Measurements from ENCODE around the gene PDIA5.
"Not testable (repeated sequence)": the region's sequence is repeated elsewhere in the genome, so short reads cannot be mapped to it uniquely, and the experiment has no call there.

Gene PDIA5

DNA sequence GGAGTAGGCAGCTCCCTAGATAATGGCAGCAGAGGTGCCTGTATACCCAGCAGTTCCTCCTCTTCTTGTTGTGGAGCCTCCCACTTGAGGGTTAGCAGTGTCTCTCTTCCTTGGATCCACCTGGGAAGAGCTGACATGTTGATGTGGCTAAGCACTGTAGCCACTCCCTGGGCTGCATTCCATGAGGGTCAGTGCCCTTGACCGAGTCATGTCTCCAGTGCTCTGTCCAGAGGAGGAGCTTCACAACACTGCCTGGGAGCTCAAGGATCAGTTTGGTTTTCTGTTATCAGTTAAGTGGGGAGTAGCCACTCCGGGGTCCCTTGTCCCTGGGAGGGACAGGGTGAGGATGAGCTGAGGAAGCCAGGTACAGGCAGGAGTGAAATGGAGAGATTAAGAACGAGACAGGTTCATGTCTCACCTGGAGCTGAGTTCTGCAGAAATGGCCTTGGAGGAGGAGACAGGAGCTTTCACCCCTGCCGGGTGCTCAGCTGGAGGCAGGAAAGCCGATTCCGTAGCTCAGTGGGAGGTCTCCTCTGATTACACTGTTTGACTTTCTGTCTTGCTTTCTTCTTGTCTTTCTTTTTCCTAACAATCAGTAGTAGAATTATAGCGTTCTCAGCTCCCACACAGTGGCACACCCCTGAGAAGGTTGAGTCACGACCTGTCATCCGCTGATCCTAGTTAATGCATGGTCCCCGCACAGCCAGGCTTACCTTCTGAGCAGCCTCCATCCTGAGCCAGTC, 77.0 kb downstream of the PDIA5 start:
- H3K4me3 ChIP-seq (ENCODE audit: low read depth, low read length), result no peak overlapping the region
- TF ChIP-seq, protein P1, sequence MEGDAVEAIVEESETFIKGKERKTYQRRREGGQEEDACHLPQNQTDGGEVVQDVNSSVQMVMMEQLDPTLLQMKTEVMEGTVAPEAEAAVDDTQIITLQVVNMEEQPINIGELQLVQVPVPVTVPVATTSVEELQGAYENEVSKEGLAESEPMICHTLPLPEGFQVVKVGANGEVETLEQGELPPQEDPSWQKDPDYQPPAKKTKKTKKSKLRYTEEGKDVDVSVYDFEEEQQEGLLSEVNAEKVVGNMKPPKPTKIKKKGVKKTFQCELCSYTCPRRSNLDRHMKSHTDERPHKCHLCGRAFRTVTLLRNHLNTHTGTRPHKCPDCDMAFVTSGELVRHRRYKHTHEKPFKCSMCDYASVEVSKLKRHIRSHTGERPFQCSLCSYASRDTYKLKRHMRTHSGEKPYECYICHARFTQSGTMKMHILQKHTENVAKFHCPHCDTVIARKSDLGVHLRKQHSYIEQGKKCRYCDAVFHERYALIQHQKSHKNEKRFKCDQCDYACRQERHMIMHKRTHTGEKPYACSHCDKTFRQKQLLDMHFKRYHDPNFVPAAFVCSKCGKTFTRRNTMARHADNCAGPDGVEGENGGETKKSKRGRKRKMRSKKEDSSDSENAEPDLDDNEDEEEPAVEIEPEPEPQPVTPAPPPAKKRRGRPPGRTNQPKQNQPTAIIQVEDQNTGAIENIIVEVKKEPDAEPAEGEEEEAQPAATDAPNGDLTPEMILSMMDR (IDR thresholded peaks at IDR 0.05; ENCODE audit: borderline replicate concordance, insufficient read depth, low read depth, low read length), result no peak

DNA sequence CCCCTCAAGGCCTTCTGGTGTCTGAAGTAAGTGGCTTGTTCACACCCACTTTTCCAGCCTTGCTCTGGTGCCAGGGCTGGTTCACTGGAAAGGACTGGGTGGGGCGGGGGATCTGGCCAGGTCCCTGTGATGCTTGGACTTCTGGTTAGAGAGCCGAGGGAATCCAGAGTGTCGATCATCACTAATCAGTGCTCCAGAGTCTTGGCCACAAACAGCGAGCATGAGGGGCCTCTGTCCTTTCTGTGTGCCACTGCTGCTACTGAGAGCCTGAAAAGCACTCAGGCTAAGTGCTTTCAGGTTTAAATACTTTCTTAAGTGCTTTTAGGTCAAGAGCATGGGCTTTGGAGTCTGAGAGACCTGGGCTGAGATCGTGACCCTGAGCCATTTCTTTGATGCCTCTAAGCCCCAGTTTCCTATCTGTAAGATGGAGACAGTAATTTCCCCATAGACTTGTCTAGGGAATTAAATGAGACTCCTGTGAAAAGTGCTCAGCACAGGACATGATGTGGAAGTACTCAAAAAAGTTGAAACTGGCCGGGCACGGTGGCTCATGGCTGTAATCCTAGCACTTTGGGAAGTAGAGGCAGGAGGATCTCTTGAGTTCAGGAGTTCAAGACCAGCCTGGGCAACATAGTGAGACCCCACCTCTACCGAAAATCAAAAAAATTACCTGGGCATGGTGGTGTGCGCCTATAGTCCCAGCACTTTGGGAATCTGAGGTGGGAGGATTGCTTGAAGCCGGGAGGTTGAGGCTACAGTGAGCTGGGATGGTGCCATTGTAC, 81.1 kb downstream of the PDIA5 start:
- no peak overlapping the region for H3K4me3 ChIP-seq (ENCODE audit: low read depth, low read length)
- TF ChIP-seq, protein P1 (IDR thresholded peaks at IDR 0.05; ENCODE audit: borderline replicate concordance, insufficient read depth, low read depth, low read length), result no peak

DNA sequence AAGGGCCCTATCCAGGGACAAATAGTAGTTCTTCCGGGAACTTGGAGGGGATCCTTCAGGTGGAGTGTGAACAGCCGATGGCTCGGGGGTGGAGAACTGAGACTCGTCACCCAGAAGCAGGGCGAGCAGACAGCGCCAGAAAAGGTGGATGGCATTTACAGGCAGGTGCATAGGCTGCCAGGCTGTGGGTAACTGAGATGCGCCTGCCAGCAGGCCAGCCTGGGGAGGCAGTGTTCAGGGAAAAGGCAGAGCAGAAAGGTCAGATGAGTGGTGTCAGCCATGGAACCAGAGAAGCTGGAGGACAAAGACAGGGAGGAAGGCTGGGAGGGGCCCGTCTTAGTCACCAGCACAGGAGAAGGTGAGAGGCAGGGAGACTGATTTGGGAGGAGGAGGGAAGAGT, 81.9 kb downstream of the PDIA5 start:
- TF ChIP-seq, protein P1 (IDR thresholded peaks at IDR 0.05; ENCODE audit: borderline replicate concordance, insufficient read depth, low read depth, low read length), result no peak
- H3K4me3 ChIP-seq (ENCODE audit: low read depth, low read length), result no peak overlapping the region

DNA sequence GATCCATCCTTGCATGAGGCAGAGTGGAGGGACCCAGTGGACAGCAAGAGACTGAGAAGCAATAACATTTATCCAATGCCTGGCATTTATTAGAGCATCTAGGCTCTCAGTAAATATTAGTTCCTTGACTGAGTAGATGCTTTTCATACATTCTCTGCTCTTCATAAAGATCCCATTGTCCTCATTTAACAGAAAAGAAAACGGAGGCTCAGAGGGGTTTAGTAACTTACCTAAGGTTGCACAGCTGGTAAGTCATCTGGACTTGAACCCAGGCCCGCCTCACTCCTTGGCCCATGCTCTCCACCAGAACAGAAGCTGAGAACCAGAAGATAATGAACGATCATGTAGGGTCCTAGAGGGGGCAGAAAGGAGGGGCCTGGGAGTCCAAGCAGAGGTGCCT, 82.7 kb downstream of the PDIA5 start:
- TF ChIP-seq, protein P1 (IDR thresholded peaks at IDR 0.05; ENCODE audit: borderline replicate concordance, insufficient read depth, low read depth, low read length), result no peak
- no peak overlapping the region for H3K4me3 ChIP-seq (ENCODE audit: low read depth, low read length)

DNA sequence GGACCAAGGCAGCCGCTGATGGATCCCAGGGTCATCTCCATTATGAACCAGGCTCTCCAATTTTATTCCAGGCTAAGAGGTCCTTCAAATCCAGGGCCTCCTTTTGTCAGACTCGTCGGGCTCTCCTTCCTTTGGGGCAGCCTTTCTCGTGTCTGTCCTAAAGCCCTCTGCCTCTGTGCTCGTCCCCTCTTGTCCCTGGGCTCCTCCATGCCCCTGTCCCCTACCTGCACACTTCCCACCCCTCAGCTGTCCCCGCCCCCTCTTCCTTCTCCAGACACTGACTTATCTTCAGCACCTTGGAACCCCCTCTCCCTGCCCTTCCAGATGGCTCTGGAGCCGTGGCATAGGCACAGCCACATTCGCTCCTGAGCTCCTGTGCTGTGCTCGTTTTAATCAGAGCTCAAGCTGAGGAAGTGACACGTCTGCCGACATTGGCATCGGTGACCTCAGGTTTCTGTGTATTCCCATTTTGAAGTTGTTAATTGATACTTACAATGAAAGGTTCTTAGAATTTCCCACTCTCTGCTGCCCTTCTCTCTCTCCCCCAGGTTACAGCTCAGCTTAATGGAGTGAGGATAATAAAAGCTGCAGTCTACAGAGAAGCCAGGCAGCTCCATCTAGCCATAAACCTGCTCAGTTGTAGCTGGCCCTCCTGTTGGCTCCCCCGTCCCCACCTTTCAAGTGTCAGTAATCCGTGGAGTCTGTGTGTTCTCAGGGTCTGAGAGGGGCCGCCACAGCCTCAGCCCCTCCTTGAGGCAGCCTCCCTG, 83.8 kb downstream of the PDIA5 start:
- H3K4me3 ChIP-seq (ENCODE audit: low read depth, low read length), result no peak overlapping the region
- TF ChIP-seq, protein P1 (IDR thresholded peaks at IDR 0.05; ENCODE audit: borderline replicate concordance, insufficient read depth, low read depth, low read length), result no peak

DNA sequence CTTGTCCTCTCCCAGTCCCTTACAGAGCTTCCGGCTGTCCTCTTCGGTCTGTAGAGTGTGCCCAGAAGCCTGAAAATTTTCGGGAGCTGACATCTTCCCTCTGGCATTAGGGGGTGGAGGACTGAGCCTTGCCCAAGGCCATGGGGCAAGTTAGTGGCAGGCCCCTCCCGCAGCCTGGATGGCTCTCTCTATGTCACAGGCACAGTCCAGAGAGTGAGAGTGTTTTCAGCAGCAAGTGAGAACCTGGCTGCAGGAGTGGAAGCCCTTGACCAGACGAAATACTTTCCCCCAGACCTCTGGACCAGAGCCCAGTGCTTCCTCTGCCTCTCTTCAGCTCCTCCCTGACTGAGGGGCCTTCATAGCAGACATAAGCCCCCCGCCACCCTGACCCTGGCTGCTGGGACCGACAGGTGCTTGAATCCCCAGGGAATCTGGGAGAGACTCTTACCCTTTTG, 84.5 kb downstream of the PDIA5 start:
- TF ChIP-seq, protein P1 (IDR thresholded peaks at IDR 0.05; ENCODE audit: borderline replicate concordance, insufficient read depth, low read depth, low read length), result no peak
- no peak overlapping the region for H3K4me3 ChIP-seq (ENCODE audit: low read depth, low read length)

DNA sequence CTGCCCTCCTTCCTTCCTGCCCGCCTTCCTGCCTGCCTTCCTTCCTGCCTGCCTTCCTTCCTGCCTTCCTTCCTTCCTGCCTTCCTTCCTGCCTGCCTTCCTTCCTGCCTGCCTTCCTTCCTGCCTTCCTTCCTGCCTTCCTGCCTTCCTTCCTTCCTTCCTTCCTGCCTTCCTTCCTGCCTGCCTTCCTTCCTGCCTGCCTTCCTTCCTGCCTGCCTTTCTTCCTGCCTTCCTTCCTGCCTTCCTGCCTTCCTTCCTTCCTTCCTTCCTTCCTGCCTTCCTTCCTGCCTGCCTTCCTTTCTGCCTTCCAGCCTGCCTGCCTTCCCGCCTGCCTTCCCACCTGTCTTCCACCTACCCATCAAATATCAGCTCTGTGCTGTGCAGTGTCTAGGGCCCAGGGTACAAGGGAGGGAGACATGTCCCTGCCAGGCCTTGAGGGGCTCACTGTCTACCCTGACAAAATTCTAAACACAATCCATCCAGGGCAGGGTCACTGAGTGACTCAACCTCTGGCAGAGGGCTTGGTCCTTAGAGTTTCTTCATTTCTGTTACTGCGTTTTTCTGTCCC, 85.1 kb downstream of the PDIA5 start:
- H3K4me3 ChIP-seq (ENCODE audit: low read depth, low read length), result not testable (repeated sequence)
